ENCODE measurements around the gene PAM.
"Not testable (repeated sequence)": the region's sequence is repeated elsewhere in the genome, so short reads cannot be mapped to it uniquely, and the experiment has no call there.

- TF ChIP-seq POLR2AphosphoS5 (IDR thresholded peaks at IDR 0.05; ENCODE audit: borderline replicate concordance, low read depth, low read length); EZH2 (IDR thresholded peaks at IDR 0.05); FOXP2 (optimal IDR thresholded peaks at IDR 0.05; ENCODE audit: control extremely low read depth, extremely low read length, insufficient read depth): not testable (repeated sequence)
Observed at GRCh38 chr5:102999621-103000020, 244.5 kb downstream of the PAM start.
